GM12865 (cell line): ENCODE data around the gene TUBB.
"Not testable (repeated sequence)": the region's sequence is repeated elsewhere in the genome, so short reads cannot be mapped to it uniquely, and the experiment has no call there.

Source experiments
- DNase-seq: peaks from one replicate; pipeline ENCODE4 v3.0.0; 2010; ENCODE audit warnings: low read depth
- H3K4me3 ChIP-seq: 2 replicates; pipeline ENCODE4 v1.5.1; 2011; ENCODE audit warnings: mild to moderate bottlenecking, low read depth, low read length, control low read depth
- TF ChIP-seq, protein P1 (sequence below): IDR thresholded peaks from 2 replicates; pipeline ENCODE4 v1.5.1; 2011; ENCODE audit warnings: low read length, control low read depth, low read depth, inconsistent platforms; ENCODE audit not compliant: insufficient read depth; ENCODE audit errors: missing control alignments

The TUBB gene

GRCh38 chr6:30754631-30755030 is 34.5 kb downstream of the TUBB start:
- H3K4me3 ChIP-seq: no peak overlapping the region
- no peak for DNase-seq
- TF ChIP-seq, protein P1, sequence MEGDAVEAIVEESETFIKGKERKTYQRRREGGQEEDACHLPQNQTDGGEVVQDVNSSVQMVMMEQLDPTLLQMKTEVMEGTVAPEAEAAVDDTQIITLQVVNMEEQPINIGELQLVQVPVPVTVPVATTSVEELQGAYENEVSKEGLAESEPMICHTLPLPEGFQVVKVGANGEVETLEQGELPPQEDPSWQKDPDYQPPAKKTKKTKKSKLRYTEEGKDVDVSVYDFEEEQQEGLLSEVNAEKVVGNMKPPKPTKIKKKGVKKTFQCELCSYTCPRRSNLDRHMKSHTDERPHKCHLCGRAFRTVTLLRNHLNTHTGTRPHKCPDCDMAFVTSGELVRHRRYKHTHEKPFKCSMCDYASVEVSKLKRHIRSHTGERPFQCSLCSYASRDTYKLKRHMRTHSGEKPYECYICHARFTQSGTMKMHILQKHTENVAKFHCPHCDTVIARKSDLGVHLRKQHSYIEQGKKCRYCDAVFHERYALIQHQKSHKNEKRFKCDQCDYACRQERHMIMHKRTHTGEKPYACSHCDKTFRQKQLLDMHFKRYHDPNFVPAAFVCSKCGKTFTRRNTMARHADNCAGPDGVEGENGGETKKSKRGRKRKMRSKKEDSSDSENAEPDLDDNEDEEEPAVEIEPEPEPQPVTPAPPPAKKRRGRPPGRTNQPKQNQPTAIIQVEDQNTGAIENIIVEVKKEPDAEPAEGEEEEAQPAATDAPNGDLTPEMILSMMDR: no peak

- H3K4me3 ChIP-seq, DNase-seq: not testable (repeated sequence)
These were observed 36.4 kb downstream of the TUBB start for GRCh38 chr6:30756405-30757003.

DNA sequence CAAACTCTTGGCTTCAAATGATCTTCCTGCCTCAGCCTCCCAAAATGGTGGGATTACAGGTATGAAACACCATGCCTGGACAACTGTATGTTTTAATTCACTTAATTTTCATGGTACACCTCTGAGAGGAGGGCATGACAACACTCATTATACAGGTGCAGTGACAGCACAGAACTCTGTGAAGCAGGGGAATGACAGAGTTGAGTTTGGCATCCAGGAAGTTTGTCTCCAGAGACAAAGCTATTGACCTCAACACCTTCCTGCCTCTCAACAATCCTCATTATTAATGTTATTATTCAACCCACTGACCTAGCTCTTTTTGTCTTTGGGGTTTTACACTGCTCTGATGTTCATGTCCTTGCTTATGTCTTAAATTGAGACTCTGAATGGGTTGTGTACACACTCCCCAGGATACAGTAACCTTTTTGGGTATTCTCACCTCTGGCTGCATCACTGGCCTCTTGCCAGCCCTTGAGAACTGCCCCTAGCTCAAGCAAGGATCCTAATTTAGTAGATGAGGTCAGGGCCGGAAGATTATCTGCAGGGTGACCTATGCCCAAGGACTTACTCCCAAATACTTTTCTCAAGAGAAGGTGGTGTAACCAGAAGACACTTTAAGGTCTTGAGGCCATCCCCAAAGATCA is 37.2 kb downstream of the TUBB start:
- H3K4me3 ChIP-seq: no peak overlapping the region
- DNase-seq: peak; percentile 79
- TF ChIP-seq, protein P1: no peak

GRCh38 chr6:30759575-30760239 is 39.6 kb downstream of the TUBB start:
- TF ChIP-seq, protein P1: no peak
- peak; percentile 42 for DNase-seq
- H3K4me3 ChIP-seq: no peak overlapping the region

GRCh38 chr6:30760549-30760948 is 40.4 kb downstream of the TUBB start:
- DNase-seq: no peak
- TF ChIP-seq, protein P1: no peak
- no peak overlapping the region for H3K4me3 ChIP-seq

- peak; percentile 25 for DNase-seq
- no peak overlapping the region for H3K4me3 ChIP-seq
- TF ChIP-seq, protein P1: no peak
These were observed 41.8 kb downstream of the TUBB start for GRCh38 chr6:30761791-30762429.

GRCh38 chr6:30763155-30763617 is 43.0 kb downstream of the TUBB start:
- DNase-seq: no peak
- TF ChIP-seq, protein P1: no peak
- no peak overlapping the region for H3K4me3 ChIP-seq
